Epithelial cell of proximal tubule (primary cell): ENCODE data around the gene P3H3. TPM values are rescaled to one million over a fixed set of nuclear protein-coding genes. Genes with fewer than 3 reads are reported as not detected.
A peak's percentile ranks its signal among the peaks of the same experiment; 100 is the strongest.

Experiments used
- DNase-seq: peaks from one replicate; pipeline ENCODE4 v3.0.0-alpha.2; 2011; ENCODE audit warnings: low read depth
- H3K4me3 ChIP-seq: 2 replicates; pipeline ENCODE4 v1.5.1; 2011; ENCODE audit warnings: low read depth, mild to moderate bottlenecking, low read length
- total RNA-seq: library from RNA; depleted of rRNA; stranded (reverse); fragments of >200 nt; gene quantifications from 2 replicates; pipeline ENCODE4 v1.2.3, GENCODE V29; 2015
- TF ChIP-seq, protein P1 (sequence below): conservative IDR thresholded peaks from 2 replicates; pipeline ENCODE4 v1.5.1; 2012; ENCODE audit warnings: low read depth, mild to moderate bottlenecking, low read length

P3H3 gene
- total RNA-seq: 19.1 and 30.4 TPM in 2 replicates

GRCh38 chr12:6827982-6828780 lies at the start of gene P3H3:
TSS of gene P3H3 (plus strand) at chr12:6828407. CDS start at chr12:6828441, 34 bp downstream.
- DNase-seq: no peak
- TF ChIP-seq, protein P1, sequence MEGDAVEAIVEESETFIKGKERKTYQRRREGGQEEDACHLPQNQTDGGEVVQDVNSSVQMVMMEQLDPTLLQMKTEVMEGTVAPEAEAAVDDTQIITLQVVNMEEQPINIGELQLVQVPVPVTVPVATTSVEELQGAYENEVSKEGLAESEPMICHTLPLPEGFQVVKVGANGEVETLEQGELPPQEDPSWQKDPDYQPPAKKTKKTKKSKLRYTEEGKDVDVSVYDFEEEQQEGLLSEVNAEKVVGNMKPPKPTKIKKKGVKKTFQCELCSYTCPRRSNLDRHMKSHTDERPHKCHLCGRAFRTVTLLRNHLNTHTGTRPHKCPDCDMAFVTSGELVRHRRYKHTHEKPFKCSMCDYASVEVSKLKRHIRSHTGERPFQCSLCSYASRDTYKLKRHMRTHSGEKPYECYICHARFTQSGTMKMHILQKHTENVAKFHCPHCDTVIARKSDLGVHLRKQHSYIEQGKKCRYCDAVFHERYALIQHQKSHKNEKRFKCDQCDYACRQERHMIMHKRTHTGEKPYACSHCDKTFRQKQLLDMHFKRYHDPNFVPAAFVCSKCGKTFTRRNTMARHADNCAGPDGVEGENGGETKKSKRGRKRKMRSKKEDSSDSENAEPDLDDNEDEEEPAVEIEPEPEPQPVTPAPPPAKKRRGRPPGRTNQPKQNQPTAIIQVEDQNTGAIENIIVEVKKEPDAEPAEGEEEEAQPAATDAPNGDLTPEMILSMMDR: no peak
- H3K4me3 ChIP-seq: peak within 1 kb of the TSS; percentile 75

- TF ChIP-seq, protein P1: peak; percentile 97
- DNase-seq: peak; percentile 40
- H3K4me3 ChIP-seq: peak overlapping the region; percentile 56
Observed at GRCh38 chr12:6778574-6779550, 49.3 kb upstream of the P3H3 start.

GRCh38 chr12:6779708-6780432 lies 48.3 kb upstream of the P3H3 start:
- TF ChIP-seq, protein P1: no peak
- H3K4me3 ChIP-seq: no peak overlapping the region
- DNase-seq: no peak

DNA sequence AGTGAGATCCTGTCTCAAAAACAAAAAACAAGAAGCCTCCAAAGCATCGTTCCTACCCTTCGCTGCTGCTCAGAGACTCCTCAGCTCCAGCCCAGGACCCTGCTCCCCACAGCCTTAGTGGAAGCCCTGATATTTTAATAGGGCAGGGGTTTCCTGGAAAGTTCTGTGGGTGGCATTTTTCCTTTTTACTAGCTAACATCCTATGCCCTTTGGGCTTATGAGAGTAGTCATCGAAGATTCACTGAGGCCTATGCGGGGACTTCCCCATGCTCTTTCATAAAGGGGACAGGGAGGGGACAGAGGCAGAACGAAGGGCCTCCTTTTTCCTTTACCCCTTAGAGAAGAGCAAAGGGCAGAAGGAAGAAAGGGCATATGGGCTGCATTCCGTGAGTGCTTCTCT lies 47.6 kb upstream of the P3H3 start:
- TF ChIP-seq, protein P1: no peak
- no peak for DNase-seq
- no peak overlapping the region for H3K4me3 ChIP-seq

- no peak for DNase-seq
- no peak overlapping the region for H3K4me3 ChIP-seq
- TF ChIP-seq, protein P1: no peak
Observed at GRCh38 chr12:6782119-6782518, 46.1 kb upstream of the P3H3 start.

GRCh38 chr12:6782850-6783566 lies 45.2 kb upstream of the P3H3 start:
- DNase-seq: no peak
- TF ChIP-seq, protein P1: no peak
- H3K4me3 ChIP-seq: no peak overlapping the region
